VCaP (cell line): Measurements from ENCODE around the gene PDE4D.

Experiments used
- H3K27ac ChIP-seq: fragments of 450-650 bp; 2 replicates; pipeline ENCODE4 v1.5.1; 2017
- TF ChIP-seq, protein P1 (sequence below): fragments of 450-650 bp; conservative IDR thresholded peaks from 2 replicates; pipeline ENCODE4 v1.5.1; 2017; ENCODE audit warnings: mild to moderate bottlenecking, moderate library complexity

PDE4D gene

GRCh38 chr5:59039296-59040023, 854.1 kb downstream of the PDE4D start:
- no peak overlapping the region for H3K27ac ChIP-seq
- TF ChIP-seq, protein P1, sequence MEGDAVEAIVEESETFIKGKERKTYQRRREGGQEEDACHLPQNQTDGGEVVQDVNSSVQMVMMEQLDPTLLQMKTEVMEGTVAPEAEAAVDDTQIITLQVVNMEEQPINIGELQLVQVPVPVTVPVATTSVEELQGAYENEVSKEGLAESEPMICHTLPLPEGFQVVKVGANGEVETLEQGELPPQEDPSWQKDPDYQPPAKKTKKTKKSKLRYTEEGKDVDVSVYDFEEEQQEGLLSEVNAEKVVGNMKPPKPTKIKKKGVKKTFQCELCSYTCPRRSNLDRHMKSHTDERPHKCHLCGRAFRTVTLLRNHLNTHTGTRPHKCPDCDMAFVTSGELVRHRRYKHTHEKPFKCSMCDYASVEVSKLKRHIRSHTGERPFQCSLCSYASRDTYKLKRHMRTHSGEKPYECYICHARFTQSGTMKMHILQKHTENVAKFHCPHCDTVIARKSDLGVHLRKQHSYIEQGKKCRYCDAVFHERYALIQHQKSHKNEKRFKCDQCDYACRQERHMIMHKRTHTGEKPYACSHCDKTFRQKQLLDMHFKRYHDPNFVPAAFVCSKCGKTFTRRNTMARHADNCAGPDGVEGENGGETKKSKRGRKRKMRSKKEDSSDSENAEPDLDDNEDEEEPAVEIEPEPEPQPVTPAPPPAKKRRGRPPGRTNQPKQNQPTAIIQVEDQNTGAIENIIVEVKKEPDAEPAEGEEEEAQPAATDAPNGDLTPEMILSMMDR = no peak

- TF ChIP-seq, protein P1 = no peak
- H3K27ac ChIP-seq = no peak overlapping the region
Observed at GRCh38 chr5:59038798-59039295, 854.7 kb downstream of the PDE4D start.

GRCh38 chr5:59037941-59038797, 855.4 kb downstream of the PDE4D start:
- TF ChIP-seq, protein P1 = no peak
- no peak overlapping the region for H3K27ac ChIP-seq

- TF ChIP-seq, protein P1 = no peak
- no peak overlapping the region for H3K27ac ChIP-seq
Observed at GRCh38 chr5:59037453-59037852, 856.1 kb downstream of the PDE4D start.

DNA sequence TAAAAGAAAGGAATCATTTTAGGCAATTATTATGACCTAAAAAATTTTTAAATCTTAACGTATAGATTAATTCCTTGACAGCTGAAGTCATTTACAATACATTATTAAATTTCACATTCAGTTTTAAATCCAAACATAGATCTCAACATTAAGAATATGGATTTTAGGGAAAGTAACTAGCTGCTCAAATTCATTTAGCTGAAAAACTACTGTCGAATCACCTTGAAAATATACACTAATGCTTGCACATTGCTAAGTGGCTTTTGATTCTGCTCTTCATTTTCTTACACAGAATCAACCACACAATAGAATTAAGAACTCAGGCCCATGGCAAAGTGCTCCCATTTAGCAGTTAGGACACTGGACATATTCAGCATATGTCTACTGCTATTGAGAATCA, 856.5 kb downstream of the PDE4D start:
- TF ChIP-seq, protein P1 = no peak
- no peak overlapping the region for H3K27ac ChIP-seq

GRCh38 chr5:59036274-59036961, 857.1 kb downstream of the PDE4D start:
- TF ChIP-seq, protein P1 = no peak
- H3K27ac ChIP-seq = no peak overlapping the region

GRCh38 chr5:59035681-59036080, 857.8 kb downstream of the PDE4D start:
- TF ChIP-seq, protein P1 = no peak
- H3K27ac ChIP-seq = no peak overlapping the region
